HepG2 (cell line): Measurements from ENCODE around the gene ARHGEF4. TPM values are rescaled to one million over a fixed set of nuclear protein-coding genes. Genes with fewer than 3 reads are reported as not detected.

ENCODE experiments used
- ATAC-seq: fragments of 200-7000 bp; cut with Tn5 transposase; 3 replicates; pipeline ENCODE4 v1.9.1; 2020; ENCODE audit warnings: mild to moderate bottlenecking, moderate library complexity
- BruUV-seq: library from RNA; stranded (reverse); fragments of 400-500 nt; replicated peaks from 2 replicates; lab custom pipeline; 2021; lab: Mats Ljungman, UMichigan
- CTCF ChIA-PET: fragments of 300-600 bp; formaldehyde crosslinking; extraction: SDS; loops from one replicate; lab custom pipeline; 2021; ENCODE audit warnings: low total read pairs, inconsistent platforms, low intra/inter-chr PET ratio; lab: Yijun Ruan, JAX
- POLR2A ChIA-PET: fragments of 350-600 bp; sonication (Branson Sonifier 250); formaldehyde crosslinking; loops from one replicate; lab custom pipeline; 2020; ENCODE audit warnings: antibody characterized with exemption, inconsistent platforms; lab: Yijun Ruan, JAX
- DNase-seq: peaks from one replicate; pipeline ENCODE4 v3.0.0-alpha.2; 2015; ENCODE audit warnings: low spot score
- FAIRE-seq: peaks from 3 replicates; lab custom pipeline; 2011; peaks lifted over from hg19 to GRCh38; lab: Jason Lieb, UNC
- H2AFZ ChIP-seq: one replicate; pipeline ENCODE4 v1.6.1; 2011; ENCODE audit warnings: low read length, inconsistent platforms
- H3K27ac ChIP-seq: fragments of 300-600 bp; 3 replicates; pipeline ENCODE4 v1.8.0; 2011; ENCODE audit warnings: mixed run types, mild to moderate bottlenecking, mixed read lengths, low read length, inconsistent platforms; ENCODE audit not compliant: insufficient read depth; ENCODE audit errors: extremely low read length
- H3K27me3 ChIP-seq, 2 experiments: fragments of 200-600 bp in 1 of 2; 2 replicates in 1 of 2; 3 replicates in 1 of 2; pipeline versions ENCODE4 v1.6.0 to v1.8.0; 2011; ENCODE audit warnings: low read length in 2 of 2, mild to moderate bottlenecking in 2 of 2, moderate library complexity in 2 of 2, inconsistent platforms in 1 of 2; ENCODE audit not compliant: insufficient read depth in 2 of 2, control insufficient read depth in 1 of 2
- H3K36me3 ChIP-seq, 2 experiments: fragments of 200-600 bp in 1 of 2; replicated peaks in 1 of 2; 2 replicates in 1 of 2; 3 replicates in 1 of 2; pipeline versions ENCODE4 v1.5.1 to v1.8.0; 2011; ENCODE audit warnings: low read length in 2 of 2, inconsistent platforms in 1 of 2; ENCODE audit not compliant: insufficient read depth in 2 of 2, control insufficient read depth in 1 of 2
- H3K4me1 ChIP-seq: 2 replicates; pipeline ENCODE4 v1.5.1; 2012; ENCODE audit warnings: low read length, inconsistent platforms; ENCODE audit not compliant: insufficient read depth
- H3K4me2 ChIP-seq: 2 replicates; pipeline ENCODE4 v1.6.0; 2011; ENCODE audit warnings: low read depth, low read length, inconsistent platforms
- H3K4me3 ChIP-seq, 3 experiments: fragments of 200-600 bp in 1 of 3; sonication (generic), shearing (Covaris generic) in 1 of 3; replicated peaks in 1 of 3; 2 replicates each; pipeline ENCODE4 v1.5.1; 2011 to 2016; ENCODE audit warnings: low read length in 3 of 3, inconsistent platforms in 2 of 3, low read depth in 2 of 3, mild to moderate bottlenecking in 2 of 3, control low read depth in 1 of 3, mixed read lengths in 1 of 3; ENCODE audit not compliant: insufficient read depth in 1 of 3
- H3K79me2 ChIP-seq: one replicate; pipeline ENCODE4 v1.6.1; 2011; ENCODE audit warnings: low read length, inconsistent platforms; ENCODE audit not compliant: insufficient read depth
- H3K9ac ChIP-seq: 2 replicates; pipeline ENCODE4 v1.6.0; 2011; ENCODE audit warnings: mild to moderate bottlenecking, low read depth, low read length, inconsistent platforms; ENCODE audit not compliant: insufficient read depth
- H3K9me3 ChIP-seq: 2 replicates; pipeline ENCODE4 v1.5.1; 2012; ENCODE audit warnings: mild to moderate bottlenecking, low read length
- H4K20me1 ChIP-seq: 2 replicates; pipeline ENCODE4 v1.6.0; 2011; ENCODE audit warnings: inconsistent platforms, mild to moderate bottlenecking, low read length, moderate library complexity; ENCODE audit not compliant: insufficient read depth
- DMAP1 ChIP-seq: IDR thresholded peaks from 2 replicates; pipeline ENCODE4 v1.6.1; 2016
- JUNB ChIP-seq: sonication (generic); formaldehyde crosslinking; IDR thresholded peaks from 2 replicates; pipeline ENCODE4 v1.8.0; 2022; ENCODE audit warnings: missing genetic modification reagents, mild to moderate bottlenecking, borderline replicate concordance
- KAT7 ChIP-seq: IDR thresholded peaks from 2 replicates; pipeline ENCODE4 v1.6.1; 2018; ENCODE audit warnings: borderline replicate concordance, missing compliant biosample characterization
- ONECUT2 ChIP-seq: sonication (generic); formaldehyde crosslinking; IDR thresholded peaks from 2 replicates; pipeline ENCODE4 v1.4.0; 2020; ENCODE audit warnings: missing genetic modification reagents
- ZBTB42 ChIP-seq: sonication (generic); formaldehyde crosslinking; IDR thresholded peaks from 2 replicates; pipeline ENCODE4 v1.5.0; 2020; ENCODE audit warnings: mild to moderate bottlenecking, missing genetic modification reagents
- ZNF446 ChIP-seq: sonication (generic); formaldehyde crosslinking; IDR thresholded peaks from 2 replicates; pipeline ENCODE4 v1.5.0; 2020; ENCODE audit warnings: mild to moderate bottlenecking, missing genetic modification reagents
- ZNF652 ChIP-seq: IDR thresholded peaks from 2 replicates; pipeline ENCODE4 v1.6.1; 2016; ENCODE audit warnings: low read depth, borderline replicate concordance
- ZNF770 ChIP-seq: sonication (generic); formaldehyde crosslinking; IDR thresholded peaks from 2 replicates; pipeline ENCODE4 v1.5.0; 2020; ENCODE audit warnings: mild to moderate bottlenecking, missing genetic modification reagents
- WGBS: methylation state at CpG from one replicate; pipeline ENCODE4 v1.1.6; 2017; ENCODE audit warnings: low lambda C conversion rate; 5-methylcytosine and 5-hydroxymethylcytosine counted together
- in situ Hi-C: cut with HindIII; loops from 2 replicates; pipeline ENCODE4 v1.10.0; 2017; ENCODE audit warnings: low pct_unique_long_range_greater_than_20kb; ENCODE audit not compliant: extremely low pct_ligation_motif_present
- intact Hi-C: fragments of 100-400 bp; cut with micrococcal nuclease; formaldehyde crosslinking; loops from one replicate; pipeline ENCODE4 v1.10.0; 2022; ENCODE audit not compliant: unreplicated experiment
- polyA plus RNA-seq, 8 experiments: library from polyadenylated mRNA; depleted of rRNA in 3 of 8; stranded (reverse) in 7 of 8; unstranded in 1 of 8; fragments of >200 nt; fragmentation: Illumina TruSeq in 4 of 8; extraction: Trizol in 4 of 8; gene quantifications; 2 replicates each; pipeline versions ENCODE4 v1.2.1 to v1.2.3, GENCODE V29; 2011 to 2016; ENCODE audit warnings: low read depth in 4 of 8, missing spikeins in 1 of 8, mixed read lengths in 1 of 8; ENCODE audit not compliant: insufficient read depth in 1 of 8
- total RNA-seq, 5 experiments: library from RNA; depleted of rRNA; stranded (reverse); fragments of >200 nt; fragmentation: Illumina TruSeq; extraction: Trizol; gene quantifications; 2 replicates each; pipeline ENCODE4 v1.2.3, GENCODE V29; 2016; ENCODE audit warnings: low read depth in 1 of 5
- TF ChIP-seq, protein P1 (sequence below): sonication (generic); formaldehyde crosslinking; IDR thresholded peaks from 2 replicates; pipeline ENCODE4 v1.4.0; 2020; ENCODE audit warnings: missing genetic modification reagents
- TF ChIP-seq, protein P2 (sequence below): sonication (generic); formaldehyde crosslinking; IDR thresholded peaks from 2 replicates; pipeline ENCODE4 v1.5.0; 2020; ENCODE audit warnings: mild to moderate bottlenecking, missing genetic modification reagents, moderate library complexity

The ARHGEF4 gene
- total and polyA plus RNA-seq, 2 of the 13 experiments (the other 11 are each of a cell fraction or from before 2014, with no cell fraction given): 0.11 to 0.13 TPM

- POLR2A ChIA-PET: no interaction called here
- H3K27ac ChIP-seq: no peak overlapping the region
- 26% methylated on average over 8 of the region's 12 CpGs for WGBS
Observed at GRCh38 chr2:130819608-130820278, 17.0 kb upstream of the ARHGEF4 start.

GRCh38 chr2:130820279-130820861 is 16.3 kb upstream of the ARHGEF4 start:
- peaks cover 4 to 41% of the 10 kb centered on the region in 2 experiments; a peak in 3 of 5 replicates for H3K27me3 ChIP-seq
- ATAC-seq (no peak; the same call in 2 of the 3 replicates), FAIRE-seq (no peak), DNase-seq (no peak)
- H3K27ac ChIP-seq: no peak overlapping the region
- CTCF ChIA-PET: no interaction called here
- H2AFZ ChIP-seq: no peak overlapping the region
- intact Hi-C loops (no loop called here), in situ Hi-C loops (no loop called here)
- H4K20me1 ChIP-seq: no peaks in the 10 kb centered on the region; the same call in 1 of the 2 replicates
- no peaks in the 10 kb centered on the region for H3K4me1 ChIP-seq
- BruUV-seq: no TSS peak
- no peak overlapping the region for H3K9ac ChIP-seq
- H3K36me3 ChIP-seq: no peaks in the 10 kb centered on the region
- H3K79me2 ChIP-seq: no peaks in the 10 kb centered on the region
- no peak overlapping the region for H3K4me3 ChIP-seq
- POLR2A ChIA-PET: no interaction called here
- 44% methylated on average over 14 of the region's 16 CpGs for WGBS
- H3K4me2 ChIP-seq: no peak overlapping the region
- no peaks in the 10 kb centered on the region for H3K9me3 ChIP-seq
- TF ChIP-seq, protein P1, sequence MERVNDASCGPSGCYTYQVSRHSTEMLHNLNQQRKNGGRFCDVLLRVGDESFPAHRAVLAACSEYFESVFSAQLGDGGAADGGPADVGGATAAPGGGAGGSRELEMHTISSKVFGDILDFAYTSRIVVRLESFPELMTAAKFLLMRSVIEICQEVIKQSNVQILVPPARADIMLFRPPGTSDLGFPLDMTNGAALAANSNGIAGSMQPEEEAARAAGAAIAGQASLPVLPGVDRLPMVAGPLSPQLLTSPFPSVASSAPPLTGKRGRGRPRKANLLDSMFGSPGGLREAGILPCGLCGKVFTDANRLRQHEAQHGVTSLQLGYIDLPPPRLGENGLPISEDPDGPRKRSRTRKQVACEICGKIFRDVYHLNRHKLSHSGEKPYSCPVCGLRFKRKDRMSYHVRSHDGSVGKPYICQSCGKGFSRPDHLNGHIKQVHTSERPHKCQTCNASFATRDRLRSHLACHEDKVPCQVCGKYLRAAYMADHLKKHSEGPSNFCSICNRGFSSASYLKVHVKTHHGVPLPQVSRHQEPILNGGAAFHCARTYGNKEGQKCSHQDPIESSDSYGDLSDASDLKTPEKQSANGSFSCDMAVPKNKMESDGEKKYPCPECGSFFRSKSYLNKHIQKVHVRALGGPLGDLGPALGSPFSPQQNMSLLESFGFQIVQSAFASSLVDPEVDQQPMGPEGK (CRISPR knock-in tag): no peak
- TF ChIP-seq ZBTB42 (CRISPR knock-in tag) (no peak), ZNF770 (no peak), ZNF446 (CRISPR knock-in tag) (no peak), JUNB (CRISPR knock-in tag) (no peak), DMAP1 (no peak), KAT7 (no peak)

More at GRCh38 chr2:130819608-130820278, 17.0 kb upstream of the ARHGEF4 start:
- Histone ChIP-seq H3K4me3 (no peak overlapping the region), H3K79me2 (no peaks in the 10 kb centered on the region), H3K4me1 (no peaks in the 10 kb centered on the region), H3K9me3 (no peaks in the 10 kb centered on the region), H3K36me3 (no peaks in the 10 kb centered on the region), H2AFZ (no peak overlapping the region), H3K9ac (no peak overlapping the region), H3K4me2 (no peak overlapping the region), H3K27me3 (peaks cover 7 to 43% of the 10 kb centered on the region in 2 experiments; a peak in 4 of 5 replicates), H4K20me1 (no peaks in the 10 kb centered on the region; the same call in 1 of the 2 replicates)
- intact Hi-C loops: no loop called here
- FAIRE-seq: no peak
- TF ChIP-seq, protein P2, sequence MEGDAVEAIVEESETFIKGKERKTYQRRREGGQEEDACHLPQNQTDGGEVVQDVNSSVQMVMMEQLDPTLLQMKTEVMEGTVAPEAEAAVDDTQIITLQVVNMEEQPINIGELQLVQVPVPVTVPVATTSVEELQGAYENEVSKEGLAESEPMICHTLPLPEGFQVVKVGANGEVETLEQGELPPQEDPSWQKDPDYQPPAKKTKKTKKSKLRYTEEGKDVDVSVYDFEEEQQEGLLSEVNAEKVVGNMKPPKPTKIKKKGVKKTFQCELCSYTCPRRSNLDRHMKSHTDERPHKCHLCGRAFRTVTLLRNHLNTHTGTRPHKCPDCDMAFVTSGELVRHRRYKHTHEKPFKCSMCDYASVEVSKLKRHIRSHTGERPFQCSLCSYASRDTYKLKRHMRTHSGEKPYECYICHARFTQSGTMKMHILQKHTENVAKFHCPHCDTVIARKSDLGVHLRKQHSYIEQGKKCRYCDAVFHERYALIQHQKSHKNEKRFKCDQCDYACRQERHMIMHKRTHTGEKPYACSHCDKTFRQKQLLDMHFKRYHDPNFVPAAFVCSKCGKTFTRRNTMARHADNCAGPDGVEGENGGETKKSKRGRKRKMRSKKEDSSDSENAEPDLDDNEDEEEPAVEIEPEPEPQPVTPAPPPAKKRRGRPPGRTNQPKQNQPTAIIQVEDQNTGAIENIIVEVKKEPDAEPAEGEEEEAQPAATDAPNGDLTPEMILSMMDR (CRISPR knock-in tag): 0 out of 2 replicates have a peak, but pooled peaks have one; percentile 5
- TF ChIP-seq ONECUT2 (CRISPR knock-in tag) (no peak), ZNF652 (CRISPR knock-in tag) (peak; percentile 69)
- DNase-seq: no peak
- no TSS peak for BruUV-seq
- CTCF ChIA-PET: no interaction called here
- ATAC-seq: peak; percentile 45
- in situ Hi-C loops: no loop called here
